ENCODE results near the gene RBM44. TPM values are rescaled to one million over a fixed set of nuclear protein-coding genes. Genes with fewer than 3 reads are reported as not detected.
"Not testable (repeated sequence)": the region's sequence is repeated elsewhere in the genome, so short reads cannot be mapped to it uniquely, and the experiment has no call there.

The RBM44 gene
- total RNA-seq, 1 experiment from 2014 or later: 1.0 TPM

DNA sequence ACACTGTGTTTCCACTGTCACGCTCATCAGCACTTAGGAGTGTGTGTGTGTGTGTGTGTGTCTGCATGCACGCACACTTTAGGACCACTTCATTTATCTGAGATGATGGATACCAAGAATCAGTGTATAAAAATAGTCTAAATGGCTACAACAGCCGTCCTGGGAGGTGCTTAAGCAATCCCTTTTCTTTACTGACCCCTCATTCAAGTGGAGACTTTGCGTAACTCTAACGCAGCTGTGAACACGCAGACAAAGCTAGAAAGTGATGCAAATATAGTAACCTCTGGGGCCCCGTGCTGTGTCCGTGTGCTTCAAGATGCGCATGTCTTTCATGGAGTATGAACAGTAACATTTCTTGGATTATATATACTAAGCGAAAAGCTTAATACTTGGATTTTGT lies 40.4 kb upstream of the RBM44 start:
- no peaks in the 10 kb centered on the region for H3K27me3 Mint-ChIP-seq (ENCODE audit: unreplicated experiment)
- H3K4me3 Mint-ChIP-seq (ENCODE audit: low read depth, unreplicated experiment): no peak overlapping the region
- BruUV-seq (replicated peaks): no TSS peak
- H3K4me1 Mint-ChIP-seq (ENCODE audit: low read depth, unreplicated experiment): no peaks in the 10 kb centered on the region
- TF ChIP-seq, protein P1, sequence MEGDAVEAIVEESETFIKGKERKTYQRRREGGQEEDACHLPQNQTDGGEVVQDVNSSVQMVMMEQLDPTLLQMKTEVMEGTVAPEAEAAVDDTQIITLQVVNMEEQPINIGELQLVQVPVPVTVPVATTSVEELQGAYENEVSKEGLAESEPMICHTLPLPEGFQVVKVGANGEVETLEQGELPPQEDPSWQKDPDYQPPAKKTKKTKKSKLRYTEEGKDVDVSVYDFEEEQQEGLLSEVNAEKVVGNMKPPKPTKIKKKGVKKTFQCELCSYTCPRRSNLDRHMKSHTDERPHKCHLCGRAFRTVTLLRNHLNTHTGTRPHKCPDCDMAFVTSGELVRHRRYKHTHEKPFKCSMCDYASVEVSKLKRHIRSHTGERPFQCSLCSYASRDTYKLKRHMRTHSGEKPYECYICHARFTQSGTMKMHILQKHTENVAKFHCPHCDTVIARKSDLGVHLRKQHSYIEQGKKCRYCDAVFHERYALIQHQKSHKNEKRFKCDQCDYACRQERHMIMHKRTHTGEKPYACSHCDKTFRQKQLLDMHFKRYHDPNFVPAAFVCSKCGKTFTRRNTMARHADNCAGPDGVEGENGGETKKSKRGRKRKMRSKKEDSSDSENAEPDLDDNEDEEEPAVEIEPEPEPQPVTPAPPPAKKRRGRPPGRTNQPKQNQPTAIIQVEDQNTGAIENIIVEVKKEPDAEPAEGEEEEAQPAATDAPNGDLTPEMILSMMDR (IDR thresholded peaks at IDR 0.05; ENCODE audit: unreplicated experiment): no peak
- DNase-seq: no peak
- no peak overlapping the region for H3K27ac Mint-ChIP-seq (ENCODE audit: unreplicated experiment)
- H3K9me3 Mint-ChIP-seq (ENCODE audit: low read depth, unreplicated experiment): no peaks in the 10 kb centered on the region
- CTCF ChIA-PET: interaction anchor here (0.9 kb wide), 1 partner anchor 12 kb away, joined by 3 read pairs; no protein-coding TSS in a partner anchor
- peaks cover 65% of the 10 kb centered on the region for H3K36me3 Mint-ChIP-seq (ENCODE audit: insufficient read depth, unreplicated experiment)
- intact Hi-C loops (cut with micrococcal nuclease; ENCODE audit: unreplicated experiment): no loop called here

- no peak overlapping the region for H3K27ac Mint-ChIP-seq (ENCODE audit: unreplicated experiment)
- H3K4me1 Mint-ChIP-seq (ENCODE audit: low read depth, unreplicated experiment): no peaks in the 10 kb centered on the region
- intact Hi-C loops (cut with micrococcal nuclease; ENCODE audit: unreplicated experiment): no loop called here
- no peak overlapping the region for H3K4me3 Mint-ChIP-seq (ENCODE audit: low read depth, unreplicated experiment)
- H3K36me3 Mint-ChIP-seq (ENCODE audit: insufficient read depth, unreplicated experiment): peaks cover 55% of the 10 kb centered on the region
- no TSS peak for BruUV-seq (replicated peaks)
- no peaks in the 10 kb centered on the region for H3K9me3 Mint-ChIP-seq (ENCODE audit: low read depth, unreplicated experiment)
- H3K27me3 Mint-ChIP-seq (ENCODE audit: unreplicated experiment): no peaks in the 10 kb centered on the region
- DNase-seq: no peak
- CTCF ChIA-PET: no interaction called here
- TF ChIP-seq, protein P1 (IDR thresholded peaks at IDR 0.05; ENCODE audit: unreplicated experiment): no peak
Measured at GRCh38 chr2:237759176-237759575, 39.4 kb upstream of the RBM44 start.

- CTCF ChIA-PET: no interaction called here
- intact Hi-C loops (cut with micrococcal nuclease; ENCODE audit: unreplicated experiment): no loop called here
- Mint-ChIP-seq H3K4me1 (ENCODE audit: low read depth, unreplicated experiment) (no peaks in the 10 kb centered on the region), H3K4me3 (ENCODE audit: low read depth, unreplicated experiment) (no peak overlapping the region), H3K27me3 (ENCODE audit: unreplicated experiment) (no peaks in the 10 kb centered on the region), H3K9me3 (ENCODE audit: low read depth, unreplicated experiment) (no peaks in the 10 kb centered on the region), H3K27ac (ENCODE audit: unreplicated experiment) (no peak overlapping the region), H3K36me3 (ENCODE audit: insufficient read depth, unreplicated experiment) (peaks cover 51% of the 10 kb centered on the region)
- TF ChIP-seq, protein P1 (IDR thresholded peaks at IDR 0.05; ENCODE audit: unreplicated experiment): no peak
- BruUV-seq (replicated peaks): no TSS peak
- no peak for DNase-seq
Measured at GRCh38 chr2:237760506-237761502, 37.8 kb upstream of the RBM44 start.

- Mint-ChIP-seq H3K36me3 (ENCODE audit: insufficient read depth, unreplicated experiment) (peaks cover 53% of the 10 kb centered on the region), H3K27ac (ENCODE audit: unreplicated experiment) (peak overlapping the region; percentile 4)
- H3K4me1 Mint-ChIP-seq (ENCODE audit: low read depth, unreplicated experiment); BruUV-seq (replicated peaks); H3K27me3 Mint-ChIP-seq (ENCODE audit: unreplicated experiment); H3K4me3 Mint-ChIP-seq (ENCODE audit: low read depth, unreplicated experiment); intact Hi-C loops (cut with micrococcal nuclease; ENCODE audit: unreplicated experiment); H3K9me3 Mint-ChIP-seq (ENCODE audit: low read depth, unreplicated experiment); DNase-seq: not testable (repeated sequence)
- CTCF ChIA-PET: interaction anchor here (0.5 kb wide), 1 partner anchor 53 kb away, joined by 3 read pairs; no protein-coding TSS in a partner anchor
Measured at GRCh38 chr2:237762291-237763182, 36.0 kb upstream of the RBM44 start.
